ENCODE data around the gene CCNA2.

- TF ChIP-seq, protein P1, sequence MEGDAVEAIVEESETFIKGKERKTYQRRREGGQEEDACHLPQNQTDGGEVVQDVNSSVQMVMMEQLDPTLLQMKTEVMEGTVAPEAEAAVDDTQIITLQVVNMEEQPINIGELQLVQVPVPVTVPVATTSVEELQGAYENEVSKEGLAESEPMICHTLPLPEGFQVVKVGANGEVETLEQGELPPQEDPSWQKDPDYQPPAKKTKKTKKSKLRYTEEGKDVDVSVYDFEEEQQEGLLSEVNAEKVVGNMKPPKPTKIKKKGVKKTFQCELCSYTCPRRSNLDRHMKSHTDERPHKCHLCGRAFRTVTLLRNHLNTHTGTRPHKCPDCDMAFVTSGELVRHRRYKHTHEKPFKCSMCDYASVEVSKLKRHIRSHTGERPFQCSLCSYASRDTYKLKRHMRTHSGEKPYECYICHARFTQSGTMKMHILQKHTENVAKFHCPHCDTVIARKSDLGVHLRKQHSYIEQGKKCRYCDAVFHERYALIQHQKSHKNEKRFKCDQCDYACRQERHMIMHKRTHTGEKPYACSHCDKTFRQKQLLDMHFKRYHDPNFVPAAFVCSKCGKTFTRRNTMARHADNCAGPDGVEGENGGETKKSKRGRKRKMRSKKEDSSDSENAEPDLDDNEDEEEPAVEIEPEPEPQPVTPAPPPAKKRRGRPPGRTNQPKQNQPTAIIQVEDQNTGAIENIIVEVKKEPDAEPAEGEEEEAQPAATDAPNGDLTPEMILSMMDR (conservative IDR thresholded peaks at IDR 0.05; ENCODE audit: low read depth, low read length) = no peak
- TF ChIP-seq EZH2 (IDR thresholded peaks at IDR 0.05; ENCODE audit: borderline replicate concordance, low read depth, low read length, poor library complexity, severe bottlenecking) = no peak
Measured at GRCh38 chr4:121817006-121817405, 6.7 kb downstream of the CCNA2 start.

Data from A673 (cell line).